Mesendoderm (in vitro differentiated cells): ENCODE data around the gene ANO4.

Experiments used
- DNase-seq: peaks from one replicate; pipeline ENCODE4 v3.0.0; 2013
- H2AK5ac ChIP-seq: 2 replicates; pipeline ENCODE4 v1.6.1; 2013; ENCODE audit warnings: low read length, inconsistent platforms
- H2BK120ac ChIP-seq: 2 replicates; pipeline ENCODE4 v1.6.1; 2013; ENCODE audit warnings: low read depth, mild to moderate bottlenecking, low read length, moderate library complexity, mixed read lengths
- H2BK15ac ChIP-seq: replicated peaks from 2 replicates; pipeline ENCODE4 v1.6.1; 2013; ENCODE audit warnings: low read depth, mild to moderate bottlenecking, moderate library complexity
- H2BK5ac ChIP-seq: 2 replicates; pipeline ENCODE4 v1.6.1; 2013; ENCODE audit warnings: low read length, inconsistent platforms
- H3K18ac ChIP-seq: 2 replicates; pipeline ENCODE4 v1.6.1; 2013; ENCODE audit warnings: mild to moderate bottlenecking, low read length, mixed read lengths
- H3K23ac ChIP-seq: one replicate; pipeline ENCODE4 v1.6.1; 2013; ENCODE audit warnings: low read length
- H3K27ac ChIP-seq: 2 replicates; pipeline ENCODE4 v1.5.1; 2013; ENCODE audit warnings: low read depth, mild to moderate bottlenecking, inconsistent platforms, low read length, moderate library complexity
- H3K27me3 ChIP-seq: 2 replicates; pipeline ENCODE4 v1.6.1; 2013; ENCODE audit warnings: low read length, control low read depth, mild to moderate bottlenecking, inconsistent platforms; ENCODE audit not compliant: insufficient read depth, poor library complexity
- H3K36me3 ChIP-seq: 2 replicates; pipeline ENCODE4 v1.6.1; 2013; ENCODE audit warnings: low read length, inconsistent platforms; ENCODE audit not compliant: control insufficient read depth, insufficient read depth
- H3K4ac ChIP-seq: one replicate; pipeline ENCODE4 v1.6.1; 2013; ENCODE audit warnings: low read depth, mild to moderate bottlenecking, low read length, moderate library complexity
- H3K4me1 ChIP-seq: 2 replicates; pipeline ENCODE4 v1.6.1; 2013; ENCODE audit warnings: low read depth, low read length, inconsistent platforms; ENCODE audit not compliant: control insufficient read depth
- H3K4me2 ChIP-seq: 2 replicates; pipeline ENCODE4 v1.6.1; 2013; ENCODE audit warnings: low read length
- H3K4me3 ChIP-seq: 2 replicates; pipeline ENCODE4 v1.5.1; 2013; ENCODE audit warnings: mild to moderate bottlenecking, low read length
- H3K56ac ChIP-seq: one replicate; pipeline ENCODE4 v1.6.1; 2013; ENCODE audit warnings: low read length
- H3K79me1 ChIP-seq: 2 replicates; pipeline ENCODE4 v1.6.1; 2013; ENCODE audit warnings: low read length, inconsistent platforms
- H3K79me2 ChIP-seq: 2 replicates; pipeline ENCODE4 v1.6.1; 2013; ENCODE audit warnings: mild to moderate bottlenecking, low read length; ENCODE audit not compliant: control insufficient read depth, insufficient read depth
- H3K9ac ChIP-seq: 2 replicates; pipeline ENCODE4 v1.6.1; 2013; ENCODE audit warnings: low read length, inconsistent platforms
- H4K5ac ChIP-seq: one replicate; pipeline ENCODE4 v1.6.1; 2013; ENCODE audit warnings: low read length
- H4K8ac ChIP-seq: one replicate; pipeline ENCODE4 v1.6.1; 2013; ENCODE audit warnings: low read depth, mild to moderate bottlenecking, control low read depth, low read length, moderate library complexity
- WGBS: extraction: QIAGEN DNeasy Blood & Tissue Kit; methylation state at CpG from one replicate; pipeline ENCODE4 v1.1.7; 2013; ENCODE audit warnings: low lambda C conversion rate, missing lambda C conversion rate; ENCODE audit not compliant: insufficient coverage; ENCODE audit errors: extremely low coverage; 5-methylcytosine and 5-hydroxymethylcytosine counted together

ANO4 gene

DNA sequence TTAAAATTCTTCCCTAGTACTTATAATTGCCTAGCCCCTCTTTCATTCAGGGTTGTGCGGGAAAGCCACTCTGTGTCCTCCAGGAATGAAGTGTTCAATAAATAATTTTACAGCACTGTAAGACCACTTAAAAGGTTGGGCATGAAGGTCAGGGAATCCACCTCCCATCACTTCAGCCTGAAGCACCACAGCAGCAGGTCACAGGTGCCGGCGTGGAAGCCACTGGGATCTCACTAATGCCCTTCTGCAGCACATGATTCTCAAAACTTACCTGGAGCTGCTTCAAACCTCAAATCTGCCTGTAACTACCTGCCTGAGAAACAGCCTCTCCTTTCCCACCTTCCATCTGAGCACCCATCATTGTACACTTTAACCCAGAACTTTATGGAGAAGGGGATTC, 159.5 kb downstream of the ANO4 start:
- Histone ChIP-seq H4K8ac (no peak overlapping the region), H2AK5ac (no peak overlapping the region), H3K4me2 (no peak overlapping the region), H3K56ac (no peak overlapping the region), H2BK15ac (no peak overlapping the region), H3K23ac (no peak overlapping the region), H3K4ac (no peak overlapping the region), H3K4me1 (peaks cover 8% of the 10 kb centered on the region), H2BK120ac (no peak overlapping the region), H3K79me1 (no peaks in the 10 kb centered on the region), H3K79me2 (no peaks in the 10 kb centered on the region), H3K27ac (peak overlapping the region; percentile 12), H3K9ac (no peak overlapping the region), H3K4me3 (no peak overlapping the region), H2BK5ac (no peak overlapping the region), H4K5ac (no peak overlapping the region), H3K18ac (no peak overlapping the region), H3K36me3 (no peaks in the 10 kb centered on the region), H3K27me3 (no peaks in the 10 kb centered on the region)
- no peak for DNase-seq
- no CpG with 5 or more reads among the region's 3 CpGs for WGBS

DNA sequence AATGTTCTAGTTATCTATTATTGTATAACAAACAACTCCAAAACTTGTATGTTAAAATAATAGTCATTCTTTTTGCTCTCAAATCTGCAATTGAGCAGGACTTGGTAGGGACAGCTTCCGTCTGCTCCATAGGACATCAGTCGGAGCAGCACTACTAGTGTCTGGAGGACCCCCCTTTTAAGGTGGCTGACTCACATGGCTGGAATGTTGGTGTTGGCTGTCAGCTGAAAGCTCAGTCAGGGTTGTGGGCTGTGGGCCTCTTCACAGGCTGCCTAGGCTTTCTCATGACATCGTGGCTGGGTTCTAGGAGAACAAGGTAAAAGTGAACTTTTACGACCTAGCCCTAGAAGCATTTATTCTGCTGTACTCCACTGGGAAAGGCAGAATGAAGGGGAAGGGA, 160.6 kb downstream of the ANO4 start:
- Histone ChIP-seq H2BK5ac (no peak overlapping the region), H3K79me1 (no peaks in the 10 kb centered on the region), H3K4me2 (no peak overlapping the region), H3K9ac (no peak overlapping the region), H2AK5ac (no peak overlapping the region), H3K27me3 (no peaks in the 10 kb centered on the region), H2BK15ac (peak overlapping the region; percentile 8), H3K56ac (no peak overlapping the region), H4K5ac (no peak overlapping the region), H2BK120ac (no peak overlapping the region), H3K4ac (no peak overlapping the region), H3K4me1 (peaks cover 8% of the 10 kb centered on the region), H4K8ac (no peak overlapping the region), H3K79me2 (no peaks in the 10 kb centered on the region), H3K27ac (no peak overlapping the region), H3K23ac (no peak overlapping the region), H3K36me3 (no peaks in the 10 kb centered on the region), H3K18ac (no peak overlapping the region), H3K4me3 (no peak overlapping the region)
- no CpG with 5 or more reads among the region's 4 CpGs for WGBS
- peak; percentile 92 for DNase-seq

DNA sequence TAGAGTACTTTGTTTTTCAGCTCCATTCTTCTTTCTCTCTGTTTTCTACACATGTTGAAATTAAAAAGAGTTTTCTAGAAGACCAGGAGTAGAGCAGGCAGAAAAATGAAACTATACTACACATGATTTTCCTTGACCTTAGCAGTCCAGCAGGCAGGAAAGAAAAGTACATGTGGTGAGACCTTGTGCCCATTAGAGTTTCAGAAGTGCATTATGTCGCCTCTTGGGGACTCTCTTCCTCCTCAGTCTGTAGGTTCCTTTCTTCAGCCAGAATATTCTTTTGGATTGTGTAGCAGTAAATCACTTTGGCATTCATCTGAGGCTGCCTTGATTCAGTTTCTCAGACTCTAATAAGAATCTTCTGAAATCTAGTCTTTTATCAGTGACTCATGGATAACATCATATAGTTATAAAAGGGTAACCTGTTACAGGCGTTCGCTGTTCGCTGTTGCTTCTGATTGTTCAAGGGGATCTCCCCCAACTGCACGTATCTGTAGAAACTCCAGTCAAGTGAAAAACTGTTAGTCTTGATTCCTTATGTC, 161.8 kb downstream of the ANO4 start:
- no CpG with 5 or more reads among the region's 5 CpGs for WGBS
- no peak for DNase-seq
- no peak overlapping the region for H2BK120ac ChIP-seq
- H2AK5ac ChIP-seq, result no peak overlapping the region
- H3K79me1 ChIP-seq, result no peaks in the 10 kb centered on the region
- no peak overlapping the region for H3K9ac ChIP-seq
- no peak overlapping the region for H3K4me3 ChIP-seq
- no peak overlapping the region for H3K27ac ChIP-seq
- H3K36me3 ChIP-seq, result no peaks in the 10 kb centered on the region
- H3K4me1 ChIP-seq, result peaks cover 8% of the 10 kb centered on the region
- H3K18ac ChIP-seq, result no peak overlapping the region
- no peaks in the 10 kb centered on the region for H3K79me2 ChIP-seq
- no peak overlapping the region for H4K8ac ChIP-seq
- H3K23ac ChIP-seq, result no peak overlapping the region
- H2BK5ac ChIP-seq, result no peak overlapping the region
- H2BK15ac ChIP-seq, result no peak overlapping the region
- no peak overlapping the region for H3K4me2 ChIP-seq
- no peak overlapping the region for H3K4ac ChIP-seq
- H3K56ac ChIP-seq, result no peak overlapping the region
- H3K27me3 ChIP-seq, result no peaks in the 10 kb centered on the region
- H4K5ac ChIP-seq, result no peak overlapping the region

DNA sequence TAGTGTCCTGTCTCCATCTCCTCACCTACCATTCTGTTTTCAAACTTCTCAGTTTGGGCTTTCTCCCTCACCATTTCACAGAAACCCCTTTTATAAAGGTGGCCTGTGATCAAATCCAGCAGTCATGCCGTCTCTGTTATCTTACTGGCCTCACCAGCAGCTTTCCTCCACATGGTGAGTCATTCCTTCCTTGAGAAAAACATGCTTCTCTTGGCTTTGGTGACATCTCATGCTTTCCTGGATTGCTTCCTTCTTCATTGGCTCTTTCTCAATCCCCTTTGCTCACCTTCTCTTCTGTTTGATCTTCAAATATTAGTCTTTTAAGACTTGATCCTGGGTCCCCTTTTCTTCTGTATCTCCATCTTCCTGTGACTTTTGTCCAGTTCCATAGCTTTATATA, 164.9 kb downstream of the ANO4 start:
- H2BK15ac ChIP-seq, result no peak overlapping the region
- no peak overlapping the region for H3K4me2 ChIP-seq
- no peak overlapping the region for H3K9ac ChIP-seq
- no peaks in the 10 kb centered on the region for H3K79me2 ChIP-seq
- H2AK5ac ChIP-seq, result no peak overlapping the region
- no peaks in the 10 kb centered on the region for H3K27me3 ChIP-seq
- no peak overlapping the region for H3K4ac ChIP-seq
- no peak overlapping the region for H3K23ac ChIP-seq
- no peak overlapping the region for H3K56ac ChIP-seq
- peak; percentile 58 for DNase-seq
- H2BK120ac ChIP-seq, result no peak overlapping the region
- no peak overlapping the region for H2BK5ac ChIP-seq
- H3K18ac ChIP-seq, result no peak overlapping the region
- no peak overlapping the region for H3K4me3 ChIP-seq
- no peaks in the 10 kb centered on the region for H3K36me3 ChIP-seq
- H3K79me1 ChIP-seq, result no peaks in the 10 kb centered on the region
- WGBS, result no CpG with 5 or more reads among the region's 1 CpG
- no peak overlapping the region for H4K5ac ChIP-seq
- no peak overlapping the region for H4K8ac ChIP-seq
- peaks cover 5% of the 10 kb centered on the region for H3K4me1 ChIP-seq
- no peak overlapping the region for H3K27ac ChIP-seq

DNA sequence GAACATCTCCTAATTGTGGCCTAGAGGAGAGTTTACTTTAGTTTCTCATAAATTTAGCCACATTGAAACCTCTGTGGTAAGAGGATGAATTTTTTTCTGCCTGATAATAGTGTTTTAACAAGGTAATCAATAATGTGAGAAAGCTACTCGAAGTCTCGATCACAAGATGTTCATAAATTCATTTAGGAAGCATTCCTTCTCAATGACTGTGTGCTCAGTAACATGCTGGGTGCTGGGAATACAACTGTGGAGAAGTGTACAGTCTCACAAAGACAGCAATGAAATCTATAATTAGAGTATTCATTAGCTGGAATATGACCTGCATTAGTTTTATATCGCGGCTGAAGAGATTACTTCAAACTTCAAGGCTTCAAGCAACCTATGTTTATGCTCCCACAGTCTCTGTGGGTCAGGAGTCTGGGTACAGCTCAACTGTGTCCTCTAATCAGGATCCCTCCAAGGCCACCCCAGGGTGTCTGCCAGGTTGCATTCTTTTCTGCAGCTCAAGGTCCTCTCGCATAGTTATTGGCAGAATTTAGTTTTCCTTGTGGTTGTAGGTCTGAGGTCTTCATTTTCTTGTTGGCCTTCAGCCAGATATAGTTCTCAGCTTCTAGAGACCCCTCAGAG, 167.6 kb downstream of the ANO4 start:
- Histone ChIP-seq H3K79me2 (no peaks in the 10 kb centered on the region), H3K27me3 (no peaks in the 10 kb centered on the region), H3K27ac (no peak overlapping the region), H3K79me1 (no peaks in the 10 kb centered on the region), H3K4me2 (no peak overlapping the region), H3K36me3 (no peaks in the 10 kb centered on the region), H3K4ac (no peak overlapping the region), H4K8ac (no peak overlapping the region), H3K23ac (no peak overlapping the region), H2AK5ac (no peak overlapping the region), H2BK120ac (no peak overlapping the region), H3K56ac (no peak overlapping the region), H3K4me1 (no peaks in the 10 kb centered on the region), H3K18ac (no peak overlapping the region), H2BK15ac (no peak overlapping the region), H3K9ac (no peak overlapping the region), H2BK5ac (no peak overlapping the region), H3K4me3 (no peak overlapping the region), H4K5ac (no peak overlapping the region)
- no CpG with 5 or more reads among the region's 5 CpGs for WGBS
- no peak for DNase-seq

DNA sequence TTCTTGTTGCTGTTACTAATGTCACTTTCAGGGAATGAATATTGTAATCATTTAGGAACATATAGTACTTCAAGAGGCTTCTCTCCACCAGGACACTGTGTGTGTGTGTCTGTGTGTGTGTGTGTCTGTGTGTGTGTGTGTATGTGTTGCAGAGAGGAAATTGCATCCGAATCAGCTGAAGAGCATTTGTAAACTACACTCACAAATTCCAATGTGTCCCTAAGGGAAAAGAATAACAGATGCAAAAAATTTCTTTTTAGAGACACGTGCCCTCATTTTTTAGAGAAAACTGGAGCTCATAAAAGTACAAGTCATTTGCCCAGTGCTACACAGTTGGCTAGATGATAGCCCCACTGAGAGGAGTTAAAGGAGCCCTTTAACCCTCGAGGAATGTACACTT, 168.8 kb downstream of the ANO4 start:
- DNase-seq, result no peak
- Histone ChIP-seq H3K36me3 (no peaks in the 10 kb centered on the region), H3K4ac (no peak overlapping the region)

More for the DNA sequence above, 168.8 kb downstream of the ANO4 start:
- Histone ChIP-seq H3K56ac (no peak overlapping the region), H3K23ac (no peak overlapping the region), H2AK5ac (no peak overlapping the region), H3K9ac (no peak overlapping the region), H2BK15ac (no peak overlapping the region), H3K4me2 (no peak overlapping the region), H3K27ac (no peak overlapping the region), H4K8ac (no peak overlapping the region), H3K27me3 (no peaks in the 10 kb centered on the region), H3K79me1 (no peaks in the 10 kb centered on the region), H3K4me1 (no peaks in the 10 kb centered on the region), H2BK5ac (no peak overlapping the region), H2BK120ac (no peak overlapping the region), H4K5ac (no peak overlapping the region), H3K4me3 (no peak overlapping the region), H3K18ac (no peak overlapping the region), H3K79me2 (no peaks in the 10 kb centered on the region)
- no CpG with 5 or more reads among the region's 3 CpGs for WGBS
